ENCODE measurements around the gene RAB11FIP4. TPM values are rescaled to one million over a fixed set of nuclear protein-coding genes. Genes with fewer than 3 reads are reported as not detected.

RAB11FIP4 gene
- total RNA-seq, 4 donors from 2014 or later: 28.9 to 46.8 (median 35.7) TPM

DNA sequence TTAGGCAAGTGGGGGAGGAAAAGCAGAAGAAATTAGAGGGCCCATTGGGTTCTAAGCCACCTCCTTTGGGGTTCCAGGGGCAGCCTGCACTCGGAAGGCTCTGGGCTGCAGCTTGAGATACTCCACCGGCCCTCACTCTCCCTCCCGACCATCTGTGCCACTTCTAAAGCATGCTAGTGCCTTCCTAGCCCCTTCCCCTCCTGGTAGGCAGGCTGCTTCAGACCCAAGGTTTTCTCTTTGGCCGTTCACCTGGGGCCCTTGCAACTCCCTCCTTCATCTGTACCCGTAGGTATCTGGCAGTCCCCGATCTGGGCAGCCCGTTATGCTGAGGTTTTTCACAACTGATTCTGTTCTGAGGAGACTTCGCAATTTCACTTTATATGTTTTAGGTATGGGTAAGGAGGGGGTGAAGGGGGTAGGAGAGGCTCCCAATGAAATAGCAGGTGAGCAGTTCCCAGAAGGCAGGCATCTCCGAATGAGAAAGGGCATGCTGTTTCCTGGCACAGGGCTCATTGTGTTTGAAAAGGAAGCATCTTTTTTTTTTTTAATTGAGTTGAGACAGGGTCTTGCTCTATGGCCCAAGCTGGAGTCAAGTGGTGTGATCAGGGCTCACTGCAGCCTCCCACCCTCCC is 98.7 kb downstream of the RAB11FIP4 start:
- no peaks in the 10 kb centered on the region for H3K9me3 ChIP-seq
- peaks cover 6% of the 10 kb centered on the region for H3K27me3 ChIP-seq
- peak overlapping the region; percentile 55 for H3K4me3 ChIP-seq
- TF ChIP-seq POLR2AphosphoS5 (IDR thresholded peaks at IDR 0.05): no peak
- TF ChIP-seq POLR2A (IDR thresholded peaks at IDR 0.05): no peak
- no peak for TF ChIP-seq EP300 (IDR thresholded peaks at IDR 0.05)
- TF ChIP-seq, protein P1, sequence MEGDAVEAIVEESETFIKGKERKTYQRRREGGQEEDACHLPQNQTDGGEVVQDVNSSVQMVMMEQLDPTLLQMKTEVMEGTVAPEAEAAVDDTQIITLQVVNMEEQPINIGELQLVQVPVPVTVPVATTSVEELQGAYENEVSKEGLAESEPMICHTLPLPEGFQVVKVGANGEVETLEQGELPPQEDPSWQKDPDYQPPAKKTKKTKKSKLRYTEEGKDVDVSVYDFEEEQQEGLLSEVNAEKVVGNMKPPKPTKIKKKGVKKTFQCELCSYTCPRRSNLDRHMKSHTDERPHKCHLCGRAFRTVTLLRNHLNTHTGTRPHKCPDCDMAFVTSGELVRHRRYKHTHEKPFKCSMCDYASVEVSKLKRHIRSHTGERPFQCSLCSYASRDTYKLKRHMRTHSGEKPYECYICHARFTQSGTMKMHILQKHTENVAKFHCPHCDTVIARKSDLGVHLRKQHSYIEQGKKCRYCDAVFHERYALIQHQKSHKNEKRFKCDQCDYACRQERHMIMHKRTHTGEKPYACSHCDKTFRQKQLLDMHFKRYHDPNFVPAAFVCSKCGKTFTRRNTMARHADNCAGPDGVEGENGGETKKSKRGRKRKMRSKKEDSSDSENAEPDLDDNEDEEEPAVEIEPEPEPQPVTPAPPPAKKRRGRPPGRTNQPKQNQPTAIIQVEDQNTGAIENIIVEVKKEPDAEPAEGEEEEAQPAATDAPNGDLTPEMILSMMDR (IDR thresholded peaks at IDR 0.05): no peak
- no peaks in the 10 kb centered on the region for H3K36me3 ChIP-seq
- H3K4me1 ChIP-seq: peaks cover 77% of the 10 kb centered on the region
- H3K27ac ChIP-seq: no peak overlapping the region
- WGBS: 57% methylated on average over 9 of the region's 9 CpGs
- DNase-seq (ENCODE audit: low spot score in 2 of 2): no peak

DNA sequence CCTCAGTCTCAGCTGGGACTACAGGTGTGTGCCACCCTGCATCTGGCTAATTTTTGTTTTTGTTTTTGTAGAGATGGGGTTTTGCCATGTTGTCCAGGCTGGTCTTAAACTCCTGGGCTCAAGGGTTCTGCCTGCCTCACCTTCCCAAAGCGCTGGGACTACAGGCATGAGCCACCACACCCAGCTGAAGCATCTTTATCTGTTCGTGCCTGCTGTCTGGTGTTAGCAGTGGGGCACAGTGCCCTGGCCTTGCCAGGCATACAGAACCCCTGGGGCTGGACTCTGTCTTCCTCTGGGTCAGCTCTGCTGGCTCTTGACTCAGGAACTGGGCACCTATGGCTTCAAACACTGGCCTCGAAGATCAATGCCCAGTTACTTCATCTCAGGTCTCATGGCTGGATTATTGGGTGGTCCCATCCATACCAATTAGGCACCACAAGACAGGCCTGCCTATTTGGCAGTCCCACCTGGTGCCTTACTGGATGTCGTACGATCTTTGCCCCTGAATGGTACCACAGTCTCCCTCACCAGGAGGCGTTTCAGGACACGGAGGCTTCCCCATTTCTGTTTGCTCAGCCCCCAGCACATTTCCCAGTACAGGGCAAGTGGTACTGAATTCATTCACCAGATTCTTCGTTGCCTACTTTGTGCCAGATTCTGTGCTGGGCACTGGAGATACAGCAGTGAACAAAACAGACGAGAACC is 99.3 kb downstream of the RAB11FIP4 start:
- Histone ChIP-seq H3K4me1 (peaks cover 80% of the 10 kb centered on the region), H3K36me3 (no peaks in the 10 kb centered on the region), H3K27ac (no peak overlapping the region), H3K9me3 (no peaks in the 10 kb centered on the region), H3K4me3 (no peak overlapping the region), H3K27me3 (peaks cover 6% of the 10 kb centered on the region)
- no peak for TF ChIP-seq EP300 (IDR thresholded peaks at IDR 0.05)
- no peak for TF ChIP-seq POLR2A (IDR thresholded peaks at IDR 0.05)
- TF ChIP-seq POLR2AphosphoS5 (IDR thresholded peaks at IDR 0.05): no peak
- TF ChIP-seq, protein P1 (IDR thresholded peaks at IDR 0.05): no peak
- WGBS: 67% methylated on average over 9 of the region's 9 CpGs
- no peak for DNase-seq (ENCODE audit: low spot score in 2 of 2)

DNA sequence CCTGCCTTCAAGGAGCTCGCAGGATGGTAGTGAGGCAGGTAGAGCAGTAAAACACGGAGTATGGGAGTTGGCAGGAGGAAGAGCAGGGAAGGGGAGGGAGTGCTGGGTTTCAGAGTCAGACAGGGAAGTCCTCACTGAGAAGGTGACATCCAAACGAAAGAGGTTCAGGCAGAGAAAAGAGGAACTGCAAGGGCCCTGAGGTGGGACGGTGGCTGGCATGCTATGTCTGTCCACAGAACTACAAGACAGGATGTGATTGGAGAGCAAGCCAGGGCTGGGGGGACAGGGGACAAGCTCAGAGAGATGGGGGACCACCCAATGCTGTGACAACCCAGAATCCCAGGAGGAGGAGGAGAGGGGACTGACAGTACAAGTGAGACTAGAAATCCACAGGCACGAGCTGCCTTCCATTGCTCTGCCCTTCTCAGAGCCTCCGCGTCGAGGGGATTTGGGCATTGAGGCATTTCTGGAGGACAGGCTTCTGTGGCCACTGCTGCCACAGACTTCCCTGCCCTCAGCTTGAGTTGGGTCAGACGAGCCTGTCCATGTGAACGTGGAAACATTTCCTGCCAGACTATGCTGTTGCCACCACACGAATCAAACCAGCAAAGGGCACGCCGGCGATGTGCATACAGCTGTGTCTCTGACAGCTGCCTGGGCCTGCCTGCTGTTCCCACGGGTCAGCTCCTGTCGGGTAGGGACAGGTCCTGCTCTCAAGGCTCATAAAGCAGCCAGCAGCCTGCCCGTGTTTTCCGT is 100.1 kb downstream of the RAB11FIP4 start:
- Histone ChIP-seq H3K4me1 (peaks cover 85% of the 10 kb centered on the region), H3K36me3 (no peaks in the 10 kb centered on the region), H3K27me3 (peaks cover 7% of the 10 kb centered on the region), H3K4me3 (no peak overlapping the region), H3K9me3 (no peaks in the 10 kb centered on the region), H3K27ac (no peak overlapping the region)
- no peak for DNase-seq (ENCODE audit: low spot score in 2 of 2)
- 57% methylated on average over 9 of the region's 18 CpGs for WGBS
- TF ChIP-seq EP300 (IDR thresholded peaks at IDR 0.05) (no peak), POLR2A (IDR thresholded peaks at IDR 0.05) (no peak)
- TF ChIP-seq, protein P1 (IDR thresholded peaks at IDR 0.05): no peak

GRCh38 chr17:31492206-31492605 is 100.7 kb downstream of the RAB11FIP4 start:
- TF ChIP-seq, protein P1 (IDR thresholded peaks at IDR 0.05): no peak
- TF ChIP-seq EP300 (IDR thresholded peaks at IDR 0.05) (no peak), POLR2A (IDR thresholded peaks at IDR 0.05) (no peak), POLR2AphosphoS5 (IDR thresholded peaks at IDR 0.05) (no peak)
- H3K4me1 ChIP-seq: peaks cover 86% of the 10 kb centered on the region
- H3K27ac ChIP-seq: no peak overlapping the region
- no peak for DNase-seq (ENCODE audit: low spot score in 2 of 2)
- no peaks in the 10 kb centered on the region for H3K9me3 ChIP-seq
- peaks cover 10% of the 10 kb centered on the region for H3K27me3 ChIP-seq
- no peak overlapping the region for H3K4me3 ChIP-seq
- H3K36me3 ChIP-seq: no peaks in the 10 kb centered on the region
- WGBS: 70% methylated on average over 3 of the region's 5 CpGs

All from suprapubic skin (tissue), 4 donors.